HG02588 (cell line): ENCODE data around the gene CARD18.

ENCODE experiments used
- ATAC-seq: cut with Tn5 transposase; IDR thresholded peaks from one replicate; pipeline ENCODE4 v1.9.1; 2021; ENCODE audit warnings: mild to moderate bottlenecking, moderate library complexity; ENCODE audit not compliant: unreplicated experiment

The CARD18 gene

DNA sequence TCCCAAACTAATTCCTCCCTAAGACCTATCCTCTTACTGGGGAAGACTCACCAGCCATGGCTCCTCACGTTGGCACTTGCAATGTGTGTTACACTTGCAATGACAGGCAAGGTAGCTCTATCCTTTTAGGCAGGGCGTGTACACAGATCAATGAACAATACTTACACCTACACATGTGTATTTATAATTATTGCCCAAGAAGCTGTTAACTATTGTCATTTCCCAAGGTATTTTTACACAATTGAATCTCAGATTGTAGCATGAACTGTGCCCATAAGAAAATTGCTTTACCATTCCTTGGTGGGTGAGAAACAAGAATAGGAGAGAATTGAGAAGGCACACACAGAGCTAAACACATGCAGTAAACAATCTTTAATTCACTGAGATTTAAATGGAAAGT, at the start of gene CARD18:
CARD18 (minus strand) TSS at position 101 of the 400 bp plus-strand sequence; CDS start at position 58, 43 bp downstream.
- no peak for ATAC-seq

- no peak for ATAC-seq
Measured at GRCh38 chr11:105183987-105184386, 44.4 kb upstream of the CARD18 start.

GRCh38 chr11:105183426-105183825, 43.9 kb upstream of the CARD18 start:
- no peak for ATAC-seq

- no peak for ATAC-seq
Measured at GRCh38 chr11:105181521-105181920, 42.0 kb upstream of the CARD18 start.

- no peak for ATAC-seq
Measured at GRCh38 chr11:105181100-105181499, 41.5 kb upstream of the CARD18 start.

GRCh38 chr11:105179542-105180278, 40.1 kb upstream of the CARD18 start:
- ATAC-seq, result no peak

DNA sequence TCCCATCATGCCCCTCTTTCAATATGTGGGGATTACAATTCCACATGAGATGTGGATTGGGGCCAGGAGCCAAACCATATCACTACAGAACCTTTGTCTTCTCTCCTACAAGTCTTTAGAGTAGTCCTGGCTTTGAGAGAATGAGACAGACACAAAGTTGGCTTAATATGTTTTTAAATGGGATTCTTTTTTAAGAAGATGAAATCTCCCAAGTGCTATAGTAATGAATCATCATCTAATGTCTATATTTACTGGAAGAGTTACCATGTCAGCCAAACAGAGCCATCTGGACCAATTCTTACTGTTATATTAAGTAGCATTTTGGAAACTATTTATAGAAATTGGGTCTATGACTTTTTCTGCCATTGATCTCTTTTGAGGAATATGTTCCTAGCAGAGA, 38.1 kb upstream of the CARD18 start:
- no peak for ATAC-seq

DNA sequence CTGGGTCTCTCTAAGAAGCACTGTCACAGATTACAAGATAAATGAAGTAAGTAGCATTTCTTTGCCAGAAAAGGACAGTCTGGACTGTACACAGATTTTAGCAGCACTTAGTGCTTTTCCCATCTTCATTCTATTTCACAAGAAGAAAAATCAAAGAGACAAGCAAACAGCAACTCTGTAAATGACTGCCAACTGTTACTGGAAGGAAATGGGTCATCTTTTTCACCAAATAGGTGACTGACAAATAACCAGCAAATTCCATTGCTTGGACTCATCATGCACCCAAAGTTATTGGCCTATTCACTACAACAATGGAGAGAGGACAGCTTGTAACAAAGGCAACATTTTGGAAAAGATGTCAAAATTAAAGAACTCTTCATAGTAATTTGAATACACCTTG, 28.9 kb upstream of the CARD18 start:
- no peak for ATAC-seq

DNA sequence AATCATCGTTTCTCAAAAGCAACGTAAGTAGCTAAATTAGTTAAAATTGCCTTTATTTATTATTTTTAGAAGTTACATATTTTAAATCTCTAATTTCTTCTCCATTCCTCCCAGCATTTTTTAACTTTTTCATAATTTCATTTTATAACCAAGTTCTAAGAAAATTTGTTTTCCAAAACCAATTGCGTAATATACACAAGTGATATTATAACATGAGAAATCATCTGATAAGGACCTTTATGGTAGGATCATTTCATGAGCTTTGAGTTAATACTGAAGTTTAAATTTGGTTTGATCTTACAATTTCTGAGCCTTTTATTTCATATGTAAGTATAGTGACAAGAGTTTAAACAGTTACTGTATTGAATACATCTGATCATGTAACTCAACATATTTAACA, 27.7 kb upstream of the CARD18 start:
- no peak for ATAC-seq

GRCh38 chr11:105164208-105164607, 24.6 kb upstream of the CARD18 start:
- ATAC-seq, result no peak

GRCh38 chr11:105162506-105162905, 22.9 kb upstream of the CARD18 start:
- no peak for ATAC-seq

DNA sequence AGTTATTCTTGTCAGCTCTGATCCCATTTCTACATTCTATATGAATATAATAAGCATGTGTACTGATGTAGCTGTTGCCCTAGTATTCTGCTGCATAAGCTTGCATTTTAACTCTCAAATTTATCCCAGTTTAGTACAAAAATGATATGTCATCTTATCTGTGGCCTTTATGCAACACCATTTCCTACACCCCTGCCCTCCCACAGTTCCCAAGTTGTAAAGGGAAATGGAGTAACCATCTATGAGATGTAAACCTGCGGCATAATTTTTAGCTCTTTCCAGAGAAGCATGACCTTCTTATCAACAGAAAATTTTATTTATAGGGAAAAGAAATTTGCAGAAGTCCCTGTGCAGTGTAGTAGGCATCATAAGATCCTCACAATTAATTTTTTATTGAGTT, 18.9 kb upstream of the CARD18 start:
- ATAC-seq, result no peak

- no peak for ATAC-seq
Measured at GRCh38 chr11:105156720-105157119, 17.2 kb upstream of the CARD18 start.

GRCh38 chr11:105156231-105156630, 16.7 kb upstream of the CARD18 start:
- no peak for ATAC-seq

- ATAC-seq, result no peak
Measured at GRCh38 chr11:105155679-105156078, 16.1 kb upstream of the CARD18 start.

DNA sequence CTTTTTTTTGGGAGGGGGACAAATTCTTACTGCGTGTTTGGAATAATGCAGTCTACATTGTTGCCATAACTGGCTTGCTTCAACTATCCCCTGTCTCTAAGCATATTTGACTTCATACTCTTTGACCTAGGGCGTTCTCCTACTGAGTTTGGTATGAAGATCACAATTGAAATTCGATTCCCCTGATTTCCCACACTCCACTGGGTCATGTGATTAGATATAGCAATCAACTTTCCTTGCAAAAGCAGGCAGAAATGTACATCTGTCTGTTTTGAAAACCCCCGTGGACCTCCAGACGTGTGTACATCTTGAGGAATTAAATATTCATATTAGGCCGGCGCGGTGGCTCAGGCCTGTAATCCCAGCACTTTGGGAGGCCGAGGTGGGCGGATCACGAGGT, 13.8 kb upstream of the CARD18 start:
- ATAC-seq, result no peak

- no peak for ATAC-seq
Measured at GRCh38 chr11:105152560-105152959, 13.0 kb upstream of the CARD18 start.

- no peak for ATAC-seq
Measured at GRCh38 chr11:105152021-105152512, 12.5 kb upstream of the CARD18 start.

DNA sequence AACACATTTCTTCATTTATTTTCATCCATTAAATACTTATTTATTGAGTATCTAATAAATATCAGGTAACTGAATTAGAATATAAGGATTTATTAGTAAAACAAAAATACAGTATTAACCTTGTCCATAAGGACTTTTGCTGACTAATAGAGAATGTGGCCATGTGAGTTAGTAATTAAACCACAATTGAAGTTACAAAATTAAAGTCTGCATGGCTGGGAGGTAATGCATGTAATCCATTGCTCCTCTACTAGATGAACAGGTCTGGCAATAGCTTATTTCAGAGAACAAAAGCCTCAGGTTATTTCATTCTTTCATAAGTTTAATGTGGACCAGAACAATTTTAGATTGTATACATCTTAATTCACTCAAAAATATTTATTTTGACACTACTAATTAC, 9.9 kb upstream of the CARD18 start:
- no peak for ATAC-seq

DNA sequence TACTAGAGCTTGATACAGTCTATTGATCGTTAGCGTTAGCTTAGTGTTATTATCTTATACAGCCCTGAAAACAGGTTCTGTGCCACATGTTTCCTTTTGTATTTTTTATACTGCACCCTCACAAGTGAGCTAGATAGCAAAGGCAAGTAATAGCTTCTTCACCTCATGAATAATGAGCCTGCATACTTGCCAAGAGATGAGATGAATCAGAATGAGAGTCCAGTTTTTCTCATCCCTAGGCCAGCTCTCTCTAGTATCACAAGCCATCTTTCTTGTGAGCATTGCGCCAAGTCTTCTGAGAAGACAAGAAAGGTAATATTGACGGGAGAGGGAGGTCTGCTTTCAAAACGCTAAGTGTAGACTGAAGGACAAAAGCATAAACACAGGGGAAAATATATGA, 8.7 kb upstream of the CARD18 start:
- no peak for ATAC-seq

DNA sequence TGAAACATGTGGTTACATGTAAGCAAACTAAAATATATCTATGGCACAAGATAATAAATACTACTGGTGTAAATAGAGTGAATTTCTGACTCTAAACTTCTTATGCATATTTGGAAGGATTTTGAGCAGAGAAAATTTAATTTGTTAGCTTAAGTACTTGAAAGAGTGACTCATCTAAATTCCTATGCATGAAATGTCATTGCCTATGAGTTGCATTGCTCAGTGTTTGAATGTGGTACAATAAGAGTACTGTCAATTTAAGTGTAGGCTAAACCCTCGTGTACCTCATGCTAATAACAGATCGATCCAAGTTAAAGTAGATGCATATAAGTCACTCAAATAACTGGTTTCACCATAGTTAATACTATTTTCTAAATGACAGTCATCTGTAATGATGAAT, 5.3 kb upstream of the CARD18 start:
- ATAC-seq, result no peak

- no peak for ATAC-seq
Measured at GRCh38 chr11:105142167-105142566, 2.6 kb upstream of the CARD18 start.

DNA sequence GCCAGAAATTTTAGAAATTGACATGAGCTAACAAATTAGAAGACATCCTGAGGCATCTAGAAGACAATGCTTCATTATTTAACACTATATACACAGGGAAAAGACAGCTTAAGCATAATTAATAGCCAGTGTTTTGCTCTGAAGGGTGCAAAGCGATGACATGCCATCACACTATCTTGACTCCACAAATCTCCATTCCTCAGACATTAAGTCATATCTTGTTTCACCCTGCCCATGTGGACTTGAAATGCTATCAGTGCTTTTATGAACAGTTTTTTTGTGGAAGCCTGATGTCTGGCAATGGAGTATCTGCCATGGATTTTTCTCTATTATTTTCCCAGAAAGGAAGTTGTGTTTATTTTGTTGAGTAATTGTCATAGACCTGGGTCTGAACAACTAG, 2.3 kb downstream of the CARD18 start:
- ATAC-seq, result no peak
